GM13976 (cell line): ENCODE results near the gene MYCBPAP.

ENCODE experiments used
- DNase-seq: peaks from one replicate; pipeline ENCODE4 v3.0.0; 2012; ENCODE audit warnings: low spot score
- in situ Hi-C: fragments of 300-500 bp; cut with MboI; formaldehyde crosslinking; loops from one replicate; pipeline ENCODE4 v1.12.0; 2022; ENCODE audit warnings: low sequenced_read_pairs, mixed read lengths, inconsistent platforms; ENCODE audit not compliant: unreplicated experiment
- TF ChIP-seq, protein P1 (sequence below): IDR thresholded peaks from 2 replicates; pipeline ENCODE4 v1.5.1; 2012; ENCODE audit warnings: borderline replicate concordance, mild to moderate bottlenecking; ENCODE audit not compliant: insufficient read depth; ENCODE audit errors: extremely low read depth, missing control alignments, control extremely low read depth

Gene MYCBPAP

DNA sequence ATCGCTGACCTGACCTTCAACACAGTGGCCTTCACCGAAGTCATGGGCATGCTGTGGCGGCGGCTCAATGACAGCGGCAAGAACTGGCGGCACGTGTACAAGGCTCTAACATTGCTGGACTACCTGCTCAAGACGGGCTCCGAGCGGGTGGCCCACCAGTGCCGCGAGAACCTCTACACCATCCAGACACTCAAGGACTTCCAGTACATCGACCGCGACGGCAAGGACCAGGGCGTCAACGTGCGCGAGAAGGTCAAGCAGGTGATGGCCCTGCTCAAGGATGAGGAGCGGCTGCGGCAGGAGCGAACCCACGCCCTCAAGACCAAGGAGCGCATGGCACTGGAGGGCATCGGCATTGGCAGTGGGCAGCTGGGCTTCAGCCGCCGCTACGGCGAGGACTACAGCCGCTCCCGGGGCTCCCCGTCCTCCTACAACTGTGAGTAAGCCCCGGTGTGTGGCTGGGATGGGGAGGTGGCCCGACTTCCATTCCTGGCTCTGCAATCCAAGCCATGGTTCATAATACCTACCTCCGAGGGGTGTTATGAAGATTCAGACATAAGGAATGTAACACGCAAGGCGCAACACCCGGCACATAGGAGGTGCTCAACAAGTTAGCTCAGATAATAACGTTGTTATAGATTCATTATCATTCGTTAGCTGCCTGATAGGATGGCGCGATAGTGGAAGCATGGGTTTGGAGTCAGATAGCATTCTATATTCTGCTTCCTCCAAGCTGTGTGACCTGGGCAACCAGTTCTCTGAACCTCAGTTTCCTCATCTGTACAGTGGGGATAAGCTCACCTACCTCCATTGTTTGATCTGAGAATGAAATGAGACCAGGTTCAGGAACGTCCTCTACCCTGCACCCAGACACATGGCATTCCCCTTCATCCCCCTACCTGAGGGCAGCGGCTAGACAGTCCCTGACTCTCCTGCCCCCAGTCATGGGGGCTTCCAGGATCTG is 28.7 kb downstream of the MYCBPAP start:
- TF ChIP-seq, protein P1, sequence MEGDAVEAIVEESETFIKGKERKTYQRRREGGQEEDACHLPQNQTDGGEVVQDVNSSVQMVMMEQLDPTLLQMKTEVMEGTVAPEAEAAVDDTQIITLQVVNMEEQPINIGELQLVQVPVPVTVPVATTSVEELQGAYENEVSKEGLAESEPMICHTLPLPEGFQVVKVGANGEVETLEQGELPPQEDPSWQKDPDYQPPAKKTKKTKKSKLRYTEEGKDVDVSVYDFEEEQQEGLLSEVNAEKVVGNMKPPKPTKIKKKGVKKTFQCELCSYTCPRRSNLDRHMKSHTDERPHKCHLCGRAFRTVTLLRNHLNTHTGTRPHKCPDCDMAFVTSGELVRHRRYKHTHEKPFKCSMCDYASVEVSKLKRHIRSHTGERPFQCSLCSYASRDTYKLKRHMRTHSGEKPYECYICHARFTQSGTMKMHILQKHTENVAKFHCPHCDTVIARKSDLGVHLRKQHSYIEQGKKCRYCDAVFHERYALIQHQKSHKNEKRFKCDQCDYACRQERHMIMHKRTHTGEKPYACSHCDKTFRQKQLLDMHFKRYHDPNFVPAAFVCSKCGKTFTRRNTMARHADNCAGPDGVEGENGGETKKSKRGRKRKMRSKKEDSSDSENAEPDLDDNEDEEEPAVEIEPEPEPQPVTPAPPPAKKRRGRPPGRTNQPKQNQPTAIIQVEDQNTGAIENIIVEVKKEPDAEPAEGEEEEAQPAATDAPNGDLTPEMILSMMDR, result no peak
- DNase-seq, result no peak
- in situ Hi-C loops, result no loop called here

DNA sequence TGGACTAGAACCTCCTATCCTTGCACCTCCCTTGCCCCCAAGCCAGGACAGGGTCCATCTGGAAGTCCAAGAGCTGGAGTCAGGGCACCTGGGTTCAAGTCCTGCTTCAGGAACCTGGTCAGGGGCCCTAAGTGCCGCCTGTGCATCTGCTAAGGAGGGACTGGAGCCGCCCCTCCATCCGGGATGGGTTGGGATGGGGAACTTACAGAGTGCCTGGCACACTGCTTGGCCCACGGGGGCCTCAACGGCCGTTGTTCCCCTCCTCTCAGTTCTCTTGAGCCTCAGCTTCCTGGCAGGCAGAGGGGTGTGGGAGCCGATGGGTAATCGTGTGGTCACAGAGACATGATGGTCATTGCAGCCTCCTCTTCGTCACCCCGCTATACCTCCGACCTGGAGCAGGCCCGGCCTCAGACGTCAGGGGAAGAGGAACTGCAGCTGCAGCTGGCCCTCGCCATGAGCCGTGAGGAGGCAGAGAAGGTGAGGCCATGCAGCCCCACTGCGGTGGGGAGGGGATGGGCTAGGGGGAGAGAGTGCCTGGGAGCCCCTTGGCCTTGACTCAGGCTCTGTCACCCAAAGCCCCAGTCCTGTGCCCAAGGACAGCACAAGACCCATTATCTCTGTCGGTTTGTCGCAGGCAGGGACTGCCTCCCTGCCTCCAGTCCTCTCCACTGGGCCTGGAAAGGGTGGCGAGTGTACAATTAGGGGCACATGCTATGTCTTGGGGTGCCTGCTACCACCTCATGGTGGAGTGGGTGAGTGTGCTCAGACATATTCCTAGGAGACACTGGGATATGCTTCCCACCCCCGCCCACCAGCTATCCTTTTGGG is 29.7 kb downstream of the MYCBPAP start:
- no peak for DNase-seq
- in situ Hi-C loops, result no loop called here
- TF ChIP-seq, protein P1, result no peak

DNA sequence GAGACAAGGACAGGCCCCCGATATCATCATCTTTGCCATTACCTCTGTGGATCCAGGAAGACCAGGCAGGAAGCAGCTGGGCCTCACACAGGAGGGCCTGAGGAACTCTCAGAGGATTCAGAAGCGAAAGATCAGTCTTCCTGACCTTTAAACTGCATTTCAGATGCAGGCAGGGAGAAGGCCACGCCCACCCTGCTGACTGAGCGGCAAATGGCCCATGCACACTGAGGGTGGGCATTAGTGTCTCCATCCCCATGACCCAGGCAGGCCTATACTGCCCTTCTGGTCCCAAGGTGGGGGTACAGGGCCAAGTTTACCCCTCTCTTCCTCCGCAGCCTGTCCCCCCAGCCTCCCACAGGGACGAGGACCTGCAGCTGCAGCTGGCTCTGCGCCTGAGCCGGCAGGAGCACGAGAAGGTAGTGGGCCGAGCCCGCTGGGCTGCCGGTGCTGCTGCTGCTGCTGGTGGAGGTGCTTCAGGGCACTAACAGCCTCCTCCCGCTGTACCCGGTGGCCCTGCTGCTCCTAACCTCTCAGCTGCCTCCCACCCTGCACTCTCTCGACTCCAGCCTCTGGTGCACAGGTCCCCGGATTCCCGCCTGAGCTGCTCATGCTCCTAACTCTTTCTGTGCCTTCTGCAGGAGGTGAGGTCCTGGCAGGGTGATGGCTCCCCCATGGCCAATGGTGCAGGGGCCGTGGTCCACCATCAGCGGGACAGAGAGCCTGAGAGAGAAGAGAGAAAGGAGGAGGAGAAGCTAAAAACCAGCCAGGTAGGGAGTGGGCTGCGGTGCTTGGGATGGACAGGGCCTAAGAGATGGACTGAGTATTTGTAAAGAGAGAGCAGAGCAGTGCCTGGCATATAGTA is 30.5 kb downstream of the MYCBPAP start:
- no peak for DNase-seq
- in situ Hi-C loops, result no loop called here
- TF ChIP-seq, protein P1, result no peak

DNA sequence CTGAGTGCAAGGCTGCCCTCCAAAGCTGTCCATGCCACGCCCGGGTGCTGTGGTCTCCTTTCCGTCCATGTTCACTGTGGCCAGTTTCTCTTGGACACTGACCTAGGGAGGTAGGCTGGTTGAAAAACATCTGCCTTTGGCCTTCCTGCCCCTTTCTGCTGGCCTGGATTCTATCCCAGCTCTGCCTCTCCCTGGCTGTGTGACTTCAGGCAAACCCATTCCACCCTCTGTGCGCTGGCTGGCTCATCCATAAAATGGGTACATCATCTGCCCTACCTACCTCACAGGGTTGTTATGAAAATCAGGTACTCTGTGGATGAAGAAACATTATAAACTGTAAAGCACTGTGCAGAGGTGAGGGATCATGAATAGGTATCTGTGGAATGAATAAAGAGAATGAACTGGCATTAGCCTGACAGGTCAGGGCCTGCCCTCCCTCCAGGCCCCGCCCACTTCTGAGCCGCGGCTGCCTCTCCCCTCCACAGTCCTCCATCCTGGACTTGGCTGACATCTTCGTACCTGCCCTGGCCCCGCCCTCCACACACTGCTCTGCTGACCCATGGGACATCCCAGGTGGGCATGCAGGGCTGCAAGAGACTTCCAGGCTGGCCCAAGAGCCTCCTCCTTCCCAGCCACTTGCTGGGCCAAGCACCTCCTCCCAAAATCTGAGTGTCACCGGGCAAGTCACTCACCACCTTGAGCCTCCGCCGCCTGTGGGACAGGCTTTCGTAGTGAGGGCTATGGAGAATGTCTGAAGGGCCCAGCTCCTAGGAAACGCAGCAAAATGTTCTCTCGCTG is 31.7 kb downstream of the MYCBPAP start:
- TF ChIP-seq, protein P1, result no peak
- in situ Hi-C loops, result loop anchor here (5.0 to 10.0 kb wide), 2 partner anchors 48 to 295 kb away; partner anchors contain the start of gene WFIKKN2
- no peak for DNase-seq

DNA sequence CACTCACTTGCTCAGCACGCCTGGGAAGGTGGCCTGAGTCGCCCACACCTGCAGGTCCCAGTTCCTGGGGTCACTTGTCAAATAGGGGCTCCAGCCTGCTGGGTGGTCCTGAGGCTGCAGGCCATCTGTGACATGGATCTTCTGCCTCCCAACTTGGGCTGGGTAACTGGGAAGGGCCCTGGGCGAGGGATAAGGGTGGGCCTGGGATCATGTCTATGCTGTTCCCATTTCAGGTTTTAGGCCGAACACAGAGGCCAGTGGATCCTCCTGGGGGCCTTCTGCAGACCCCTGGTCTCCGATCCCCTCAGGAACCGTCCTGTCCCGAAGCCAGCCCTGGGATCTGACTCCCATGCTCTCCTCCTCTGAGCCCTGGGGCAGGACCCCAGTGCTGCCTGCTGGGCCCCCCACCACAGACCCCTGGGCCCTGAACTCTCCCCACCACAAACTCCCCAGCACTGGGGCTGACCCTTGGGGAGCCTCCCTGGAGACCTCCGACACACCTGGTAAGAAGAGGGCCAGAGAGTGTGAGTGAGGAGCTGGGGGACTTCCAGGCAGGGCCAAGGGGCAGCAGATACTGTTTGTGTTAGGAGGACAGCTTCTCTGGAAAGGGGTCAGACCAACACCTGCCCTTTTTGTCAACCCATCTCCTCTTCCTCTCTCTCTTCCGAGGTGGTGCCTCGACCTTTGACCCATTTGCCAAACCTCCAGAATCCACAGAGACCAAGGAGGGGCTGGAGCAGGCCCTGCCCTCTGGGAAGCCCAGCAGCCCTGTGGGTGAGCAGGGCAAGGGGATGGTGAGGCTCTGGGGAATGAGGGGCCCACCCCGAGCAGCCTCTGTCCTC is 32.5 kb downstream of the MYCBPAP start:
- TF ChIP-seq, protein P1, result no peak
- no peak for DNase-seq
- in situ Hi-C loops, result loop anchor here (5.0 to 10.0 kb wide), 2 partner anchors 48 to 294 kb away; partner anchors contain the start of gene WFIKKN2
